ENCODE results near the gene CFAP20DC. TPM values are rescaled to one million over a fixed set of nuclear protein-coding genes. Genes with fewer than 3 reads are reported as not detected.
"Not testable (repeated sequence)": the region's sequence is repeated elsewhere in the genome, so short reads cannot be mapped to it uniquely, and the experiment has no call there.

The CFAP20DC gene
- total RNA-seq, 4 donors from 2014 or later: 0.13 to 1.6 (median 0.35) TPM; not detected in 1

DNA sequence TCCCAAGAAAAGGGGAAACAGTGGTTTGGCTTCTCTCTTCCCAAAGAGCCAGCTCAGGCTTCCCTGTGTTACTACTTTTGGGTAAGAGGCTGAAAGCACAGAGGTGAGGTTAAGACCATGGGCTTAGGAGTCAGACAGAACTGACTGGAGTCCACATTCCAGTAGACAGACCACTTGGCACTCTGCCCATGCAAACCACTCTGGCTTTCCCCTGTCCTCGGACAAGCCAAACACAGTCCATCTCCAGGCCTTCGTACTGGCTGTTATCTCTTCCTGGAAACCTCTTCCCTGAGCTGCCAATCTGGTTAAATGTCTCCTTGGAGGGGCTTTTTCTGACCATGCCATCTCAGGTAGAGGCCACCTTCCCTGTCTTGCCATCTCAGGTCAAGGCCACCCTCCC, 330.1 kb downstream of the CFAP20DC start:
- Histone ChIP-seq H3K9me3 (no peaks in the 10 kb centered on the region), H3K27ac (no peak overlapping the region), H3K4me3 (no peak overlapping the region), H3K27me3 (no peaks in the 10 kb centered on the region), H3K36me3 (no peaks in the 10 kb centered on the region), H3K4me1 (peaks cover 0 to 13% (median 0%) of the 10 kb centered on the region in 3 donors)
- TF ChIP-seq POLR2A (IDR thresholded peaks at IDR 0.05) (no peak), POLR2AphosphoS5 (IDR thresholded peaks at IDR 0.05) (no peak), EP300 (IDR thresholded peaks at IDR 0.05) (no peak), CTCF (IDR thresholded peaks at IDR 0.05) (no peak)
- 77 to 83% methylated on average over 2 of the region's 2 CpGs for whole genome bisulfite sequencing, 2 donors (ENCODE audit: low coverage in 1 of 2)
- ATAC-seq: no peak

GRCh38 chr3:58713715-58714401, 336.0 kb downstream of the CFAP20DC start:
- no peaks in the 10 kb centered on the region for H3K27me3 ChIP-seq
- no peak overlapping the region for H3K4me3 ChIP-seq
- 79 to 83% methylated on average over 3 of the region's 3 CpGs for WGBS, 2 donors (ENCODE audit: low coverage in 1 of 2)
- no peak for TF ChIP-seq CTCF (IDR thresholded peaks at IDR 0.05)
- no peak for TF ChIP-seq EP300 (IDR thresholded peaks at IDR 0.05)
- no peak for TF ChIP-seq POLR2AphosphoS5 (IDR thresholded peaks at IDR 0.05)
- TF ChIP-seq POLR2A (IDR thresholded peaks at IDR 0.05): no peak
- no peaks in the 10 kb centered on the region for H3K36me3 ChIP-seq
- H3K9me3 ChIP-seq: no peaks in the 10 kb centered on the region
- no peak overlapping the region for H3K27ac ChIP-seq
- H3K4me1 ChIP-seq: no peaks in the 10 kb centered on the region
- ATAC-seq: no peak

DNA sequence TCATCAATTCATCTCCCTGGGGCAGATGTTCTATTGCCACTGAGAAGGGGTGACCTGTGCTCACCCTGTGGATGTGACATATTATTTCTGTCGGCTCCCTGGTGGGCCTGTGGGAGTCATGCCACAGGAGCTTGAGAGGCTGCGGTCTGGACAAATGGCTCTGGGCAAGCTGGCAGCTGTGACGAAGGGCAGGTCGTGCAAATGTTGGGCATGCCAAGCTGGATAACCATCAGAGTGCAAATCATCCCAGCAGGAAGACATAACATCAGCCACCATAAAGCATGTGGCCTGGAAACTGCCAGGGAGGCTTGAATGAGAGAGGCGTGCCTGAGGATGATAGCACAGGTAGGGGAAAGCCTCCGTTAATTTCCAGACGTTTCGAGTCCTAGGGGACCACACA, 338.0 kb downstream of the CFAP20DC start:
- ATAC-seq: no peak
- Histone ChIP-seq H3K27ac (no peak overlapping the region), H3K4me3 (no peak overlapping the region), H3K36me3 (no peaks in the 10 kb centered on the region), H3K9me3 (no peaks in the 10 kb centered on the region), H3K27me3 (no peaks in the 10 kb centered on the region), H3K4me1 (no peaks in the 10 kb centered on the region)
- WGBS, 2 donors (ENCODE audit: low coverage in 1 of 2): 72% methylated on average over 5 of the region's 8 CpGs; no CpG with 5 or more reads in 1 of the 2 donors
- TF ChIP-seq POLR2AphosphoS5 (IDR thresholded peaks at IDR 0.05) (no peak), POLR2A (IDR thresholded peaks at IDR 0.05) (no peak), CTCF (IDR thresholded peaks at IDR 0.05) (no peak), EP300 (IDR thresholded peaks at IDR 0.05) (no peak)

- not testable (repeated sequence) for H3K4me3 ChIP-seq, H3K4me1 ChIP-seq, H3K36me3 ChIP-seq, H3K27me3 ChIP-seq, H3K9me3 ChIP-seq, ATAC-seq, H3K27ac ChIP-seq
- 67 to 88% methylated on average over 3 of the region's 3 CpGs for WGBS, 2 donors (ENCODE audit: low coverage in 1 of 2)
Observed at GRCh38 chr3:58708983-58709382, 340.8 kb downstream of the CFAP20DC start.

DNA sequence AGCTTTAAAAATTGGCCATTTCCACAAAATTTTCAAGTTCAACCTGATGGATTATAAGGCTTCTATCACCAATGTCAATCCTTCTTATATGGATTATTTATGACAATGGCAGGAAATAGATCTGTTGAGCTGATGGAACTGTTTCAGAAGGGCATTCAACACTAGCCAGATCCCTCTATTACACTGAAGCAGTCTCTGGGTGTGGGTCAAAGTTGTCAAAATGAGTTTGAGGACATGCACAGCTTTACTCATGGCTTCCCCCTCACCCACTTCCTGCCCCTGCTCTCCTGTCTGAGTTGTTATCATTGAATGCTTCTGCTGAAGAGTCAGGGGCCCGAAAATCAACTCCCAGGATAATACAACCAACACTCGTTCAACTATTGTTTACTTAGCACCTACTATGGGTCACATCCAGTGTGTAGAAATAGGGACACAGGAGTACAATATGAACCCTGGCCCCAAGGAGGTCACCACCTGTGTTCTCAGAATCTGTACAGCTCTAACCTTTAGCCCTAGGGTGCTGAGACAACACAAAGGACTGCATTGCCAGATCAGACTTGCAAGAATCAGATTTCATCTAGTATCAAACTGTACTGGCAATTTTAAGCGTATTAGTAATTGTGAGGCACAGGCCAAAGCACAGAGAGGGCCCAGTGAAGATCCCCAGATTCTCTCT, 341.6 kb downstream of the CFAP20DC start:
- TF ChIP-seq CTCF (IDR thresholded peaks at IDR 0.05) (no peak), POLR2AphosphoS5 (IDR thresholded peaks at IDR 0.05) (no peak), POLR2A (IDR thresholded peaks at IDR 0.05) (no peak), EP300 (IDR thresholded peaks at IDR 0.05) (no peak)
- ATAC-seq: no peak
- H3K27me3 ChIP-seq: no peaks in the 10 kb centered on the region
- no peak overlapping the region for H3K4me3 ChIP-seq
- no peaks in the 10 kb centered on the region for H3K9me3 ChIP-seq
- no peaks in the 10 kb centered on the region for H3K36me3 ChIP-seq
- H3K27ac ChIP-seq: no peak overlapping the region
- no peaks in the 10 kb centered on the region for H3K4me1 ChIP-seq
- WGBS, 2 donors (ENCODE audit: low coverage in 1 of 2): 58 to 75% methylated on average over 2 to 3 of the region's 3 CpGs

Measured in gastroesophageal sphincter (tissue), 4 donors.